ENCODE measurements around the gene ALK. TPM values are rescaled to one million over a fixed set of nuclear protein-coding genes. Genes with fewer than 3 reads are reported as not detected.

The ALK gene
- total RNA-seq, 4 donors from 2014 or later = 0.32 to 0.42 TPM; not detected in 2

- WGBS = 0% methylated on average over 1 of the region's 1 CpG
- no peak overlapping the region for H3K4me3 ChIP-seq
- H3K27me3 ChIP-seq = peaks cover 9% of the 10 kb centered on the region
- no peaks in the 10 kb centered on the region for H3K36me3 ChIP-seq
- no peak overlapping the region for H3K27ac ChIP-seq
- no peaks in the 10 kb centered on the region for H3K9me3 ChIP-seq
- H3K4me1 ChIP-seq = no peaks in the 10 kb centered on the region
- no peak for DNase-seq (ENCODE audit: low spot score in 2 of 2)
- TF ChIP-seq POLR2A (IDR thresholded peaks at IDR 0.05) (no peak), CTCF (IDR thresholded peaks at IDR 0.05) (no peak), POLR2AphosphoS5 (IDR thresholded peaks at IDR 0.05) (no peak), EP300 (IDR thresholded peaks at IDR 0.05) (no peak)
Measured at GRCh38 chr2:29864988-29865387, 56.4 kb downstream of the ALK start.

GRCh38 chr2:29855924-29856639, 65.3 kb downstream of the ALK start:
- no peaks in the 10 kb centered on the region for H3K36me3 ChIP-seq
- WGBS = 81% methylated on average over 7 of the region's 7 CpGs
- TF ChIP-seq CTCF (IDR thresholded peaks at IDR 0.05) (no peak), POLR2A (IDR thresholded peaks at IDR 0.05) (no peak), POLR2AphosphoS5 (IDR thresholded peaks at IDR 0.05) (no peak), EP300 (IDR thresholded peaks at IDR 0.05) (no peak)

GRCh38 chr2:29850794-29851193, 70.6 kb downstream of the ALK start:
- no peak for TF ChIP-seq POLR2A (IDR thresholded peaks at IDR 0.05)
- no peak for TF ChIP-seq CTCF (IDR thresholded peaks at IDR 0.05)
- TF ChIP-seq POLR2AphosphoS5 (IDR thresholded peaks at IDR 0.05) = no peak
- no peak for TF ChIP-seq EP300 (IDR thresholded peaks at IDR 0.05)
- no peak overlapping the region for H3K27ac ChIP-seq
- WGBS = 83% methylated on average over 7 of the region's 7 CpGs

More at GRCh38 chr2:29855924-29856639, 65.3 kb downstream of the ALK start:
- Histone ChIP-seq H3K4me3 (no peak overlapping the region), H3K27ac (no peak overlapping the region), H3K4me1 (no peaks in the 10 kb centered on the region), H3K9me3 (no peaks in the 10 kb centered on the region), H3K27me3 (peaks cover 16% of the 10 kb centered on the region)
- no peak for DNase-seq (ENCODE audit: low spot score in 2 of 2)

GRCh38 chr2:29848566-29849310, 72.6 kb downstream of the ALK start:
- DNase-seq (ENCODE audit: low spot score in 2 of 2) = no peak
- TF ChIP-seq POLR2AphosphoS5 (IDR thresholded peaks at IDR 0.05) (no peak), CTCF (IDR thresholded peaks at IDR 0.05) (no peak), EP300 (IDR thresholded peaks at IDR 0.05) (no peak), POLR2A (IDR thresholded peaks at IDR 0.05) (no peak)
- no peak overlapping the region for H3K4me3 ChIP-seq
- 77% methylated on average over 12 of the region's 12 CpGs for WGBS
- H3K36me3 ChIP-seq = no peaks in the 10 kb centered on the region
- H3K27ac ChIP-seq = no peak overlapping the region
- H3K27me3 ChIP-seq = no peaks in the 10 kb centered on the region
- no peaks in the 10 kb centered on the region for H3K4me1 ChIP-seq
- H3K9me3 ChIP-seq = no peaks in the 10 kb centered on the region

More at GRCh38 chr2:29850794-29851193, 70.6 kb downstream of the ALK start:
- Histone ChIP-seq H3K9me3 (no peaks in the 10 kb centered on the region), H3K4me1 (no peaks in the 10 kb centered on the region), H3K4me3 (no peak overlapping the region), H3K36me3 (no peaks in the 10 kb centered on the region), H3K27me3 (no peaks in the 10 kb centered on the region)
- no peak for DNase-seq (ENCODE audit: low spot score in 2 of 2)

- no peak for TF ChIP-seq EP300 (IDR thresholded peaks at IDR 0.05)
- TF ChIP-seq CTCF (IDR thresholded peaks at IDR 0.05) = no peak
- no peak for TF ChIP-seq POLR2A (IDR thresholded peaks at IDR 0.05)
- no peak for TF ChIP-seq POLR2AphosphoS5 (IDR thresholded peaks at IDR 0.05)
- Histone ChIP-seq H3K36me3 (no peaks in the 10 kb centered on the region), H3K4me3 (no peak overlapping the region), H3K4me1 (no peaks in the 10 kb centered on the region), H3K9me3 (no peaks in the 10 kb centered on the region), H3K27ac (no peak overlapping the region), H3K27me3 (no peaks in the 10 kb centered on the region)
- 56% methylated on average over 6 of the region's 6 CpGs for WGBS
- DNase-seq (ENCODE audit: low spot score in 2 of 2) = no peak
Measured at GRCh38 chr2:29847886-29848285, 73.5 kb downstream of the ALK start.
